GM21723 (cell line): ENCODE data around the gene HCST.
"Not testable (repeated sequence)": the region's sequence is repeated elsewhere in the genome, so short reads cannot be mapped to it uniquely, and the experiment has no call there.

Experiments used
- ATAC-seq: cut with Tn5 transposase; IDR thresholded peaks from one replicate; pipeline ENCODE4 v1.9.1; 2021; ENCODE audit warnings: mild to moderate bottlenecking, moderate library complexity; ENCODE audit not compliant: unreplicated experiment

HCST gene

DNA sequence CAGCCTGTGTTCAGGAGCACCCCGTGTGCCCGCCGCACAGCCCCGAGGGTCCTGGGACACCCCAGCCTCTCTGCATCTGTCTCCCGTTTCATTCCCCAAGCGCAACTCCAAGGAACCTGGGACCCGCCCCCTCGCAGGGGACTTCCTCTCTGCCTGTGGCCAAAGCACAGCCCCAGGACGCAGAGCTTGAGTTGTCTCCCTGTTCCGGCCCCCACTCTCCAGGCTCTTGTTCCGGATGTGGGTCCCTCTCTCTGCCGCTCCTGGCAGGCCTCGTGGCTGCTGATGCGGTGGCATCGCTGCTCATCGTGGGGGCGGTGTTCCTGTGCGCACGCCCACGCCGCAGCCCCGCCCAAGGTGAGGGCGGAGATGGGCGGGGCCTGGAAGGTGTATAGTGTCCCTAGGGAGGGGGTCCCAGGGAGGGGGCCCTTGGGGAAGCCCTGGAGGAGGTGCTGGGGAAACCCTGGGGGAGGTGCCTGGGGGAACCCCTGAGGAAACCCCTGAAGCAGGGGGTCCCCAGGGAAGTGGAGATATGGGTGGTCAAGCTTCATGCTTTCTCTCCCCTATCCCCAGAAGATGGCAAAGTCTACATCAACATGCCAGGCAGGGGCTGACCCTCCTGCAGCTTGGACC lies 1.3 kb downstream of the HCST start:
- peak; percentile 46 for ATAC-seq

DNA sequence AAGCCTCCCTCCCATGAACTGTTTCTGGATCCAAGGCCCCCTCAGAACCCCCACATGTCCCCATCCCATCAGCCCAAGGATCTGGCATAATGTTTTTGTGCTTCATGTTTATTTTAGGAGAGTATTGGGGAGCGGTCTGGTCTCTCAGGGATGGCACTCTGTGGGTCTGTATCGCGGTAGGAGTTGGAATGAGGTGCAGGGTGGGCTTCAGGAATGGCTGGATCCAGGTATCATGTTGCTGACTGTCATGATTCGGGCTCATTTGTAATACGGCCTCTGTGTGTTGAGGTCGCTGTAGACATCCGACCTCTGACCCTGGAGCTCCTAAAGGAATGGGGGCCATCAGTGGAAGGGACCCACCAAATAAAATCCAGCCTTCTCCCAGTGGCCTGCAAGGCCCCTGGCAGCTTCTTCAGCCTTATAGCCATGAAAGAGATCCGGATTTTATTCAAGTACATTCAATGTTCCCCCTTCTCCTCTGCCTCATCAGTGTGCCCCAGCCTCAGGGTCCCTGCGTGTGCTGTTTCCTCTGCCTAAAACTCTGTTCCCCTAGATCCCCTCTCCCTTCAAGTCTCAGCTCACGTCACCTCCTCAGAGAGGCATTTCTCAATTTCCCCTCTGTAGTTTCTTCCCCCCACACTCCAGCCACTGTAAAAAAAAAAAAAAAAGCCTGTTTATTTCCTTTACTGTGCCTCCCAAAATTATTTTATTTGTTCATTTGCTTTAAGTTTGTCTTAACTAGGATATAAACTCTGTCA lies 2.2 kb downstream of the HCST start:
- no peak for ATAC-seq

- no peak for ATAC-seq
These were observed 2.9 kb downstream of the HCST start for GRCh38 chr19:35905178-35905727.

- ATAC-seq = no peak
These were observed 5.0 kb downstream of the HCST start for GRCh38 chr19:35907377-35907745.

DNA sequence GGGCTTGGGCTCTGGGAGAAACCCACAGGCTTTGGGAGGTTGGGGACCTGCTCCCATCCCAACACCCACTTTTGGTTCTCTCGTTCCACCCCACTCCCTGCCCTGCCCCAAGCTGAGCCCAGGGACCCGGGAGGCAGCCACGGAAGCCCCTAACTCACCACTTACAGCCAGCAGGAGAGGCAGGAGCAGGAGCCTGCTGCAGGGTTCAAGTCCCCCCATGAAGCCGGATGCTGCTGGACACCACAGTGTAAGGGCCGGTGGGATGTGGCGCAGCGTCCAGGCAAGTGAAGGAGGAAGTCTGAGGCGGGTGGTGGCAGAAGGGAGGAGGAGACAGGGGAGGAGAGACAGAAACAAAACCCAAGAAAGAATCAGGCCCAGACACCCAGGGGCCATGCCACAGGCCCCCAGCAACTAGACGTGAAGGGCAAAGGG lies 5.7 kb downstream of the HCST start, which contains the start of gene TYROBP:
TSS of gene TYROBP (minus strand) at position 286 of the 432 bp plus-strand sequence. CDS start at position 219, 67 bp downstream.
- ATAC-seq = no peak

GRCh38 chr19:35908973-35909683 lies 6.8 kb downstream of the HCST start:
- ATAC-seq = no peak

GRCh38 chr19:35909684-35910035 lies 7.3 kb downstream of the HCST start:
- ATAC-seq = no peak

GRCh38 chr19:35910355-35910754 lies 8.0 kb downstream of the HCST start:
- ATAC-seq = not testable (repeated sequence)

DNA sequence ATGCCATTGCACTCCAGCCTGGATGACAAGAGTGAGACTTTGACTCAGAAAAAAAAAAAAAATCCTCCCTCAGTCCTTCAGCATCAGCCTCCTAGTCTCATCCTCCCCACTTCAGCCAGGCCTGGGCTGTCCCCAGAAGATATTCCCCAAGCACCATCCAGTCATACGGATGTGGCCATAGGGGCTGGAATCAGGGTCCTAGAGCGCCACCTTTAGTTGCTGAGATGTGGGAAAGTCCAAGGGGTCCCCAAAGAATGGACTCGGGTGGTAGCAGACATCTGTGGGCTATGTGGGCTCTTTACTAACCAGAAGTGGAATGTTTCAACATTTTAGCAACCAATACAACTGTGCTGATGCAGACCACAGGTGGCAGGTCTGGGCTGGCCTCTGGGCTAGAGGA lies 8.8 kb downstream of the HCST start:
- no peak for ATAC-seq

GRCh38 chr19:35911790-35912189 lies 9.5 kb downstream of the HCST start:
- no peak for ATAC-seq

GRCh38 chr19:35913589-35913988 lies 11.3 kb downstream of the HCST start:
- no peak for ATAC-seq

- ATAC-seq = no peak
These were observed 13.1 kb downstream of the HCST start for GRCh38 chr19:35915443-35915842.

DNA sequence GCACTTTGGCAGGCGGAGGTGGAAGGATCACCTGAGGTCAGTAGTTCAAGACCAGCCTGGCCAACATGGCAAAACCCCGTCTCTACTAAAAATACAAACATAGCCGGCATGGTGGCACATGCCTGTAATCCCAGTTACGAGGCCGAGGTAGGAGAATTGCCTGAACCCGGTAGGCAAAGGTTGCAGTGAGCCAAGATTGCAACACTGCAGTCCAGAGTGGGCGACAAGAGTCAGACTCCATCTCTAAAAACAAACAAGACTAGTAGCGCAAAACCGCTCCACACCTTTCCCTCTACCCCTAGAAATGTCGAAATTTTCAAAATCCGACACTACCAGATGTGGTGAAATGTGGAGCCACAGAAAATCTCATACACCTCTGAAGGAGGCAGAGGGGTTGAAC lies 17.0 kb downstream of the HCST start:
- ATAC-seq = no peak

GRCh38 chr19:35921012-35921411 lies 18.7 kb downstream of the HCST start:
- ATAC-seq = no peak

GRCh38 chr19:35925501-35925900 lies 23.2 kb downstream of the HCST start:
- ATAC-seq = no peak

DNA sequence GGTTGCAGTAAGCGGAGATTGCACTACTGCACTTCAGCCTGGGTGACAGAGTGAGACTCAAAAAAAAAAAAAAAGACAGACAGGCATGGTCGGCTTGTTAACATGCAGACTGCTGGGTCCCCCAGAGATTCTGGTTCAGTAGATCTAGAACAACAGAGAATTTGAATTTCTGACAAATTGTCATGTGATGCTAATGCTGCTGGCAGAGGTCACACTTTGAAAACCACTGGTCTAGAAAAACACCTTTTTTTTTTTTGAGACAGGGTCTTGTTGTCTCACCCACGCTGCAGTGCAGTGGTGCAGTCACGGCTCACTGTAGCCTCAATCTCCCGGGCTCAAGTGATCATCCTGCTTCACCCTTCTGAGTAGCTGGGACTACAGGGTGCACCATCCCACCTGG lies 26.2 kb downstream of the HCST start:
- no peak for ATAC-seq

- no peak for ATAC-seq
These were observed 27.5 kb downstream of the HCST start for GRCh38 chr19:35929876-35930275.

DNA sequence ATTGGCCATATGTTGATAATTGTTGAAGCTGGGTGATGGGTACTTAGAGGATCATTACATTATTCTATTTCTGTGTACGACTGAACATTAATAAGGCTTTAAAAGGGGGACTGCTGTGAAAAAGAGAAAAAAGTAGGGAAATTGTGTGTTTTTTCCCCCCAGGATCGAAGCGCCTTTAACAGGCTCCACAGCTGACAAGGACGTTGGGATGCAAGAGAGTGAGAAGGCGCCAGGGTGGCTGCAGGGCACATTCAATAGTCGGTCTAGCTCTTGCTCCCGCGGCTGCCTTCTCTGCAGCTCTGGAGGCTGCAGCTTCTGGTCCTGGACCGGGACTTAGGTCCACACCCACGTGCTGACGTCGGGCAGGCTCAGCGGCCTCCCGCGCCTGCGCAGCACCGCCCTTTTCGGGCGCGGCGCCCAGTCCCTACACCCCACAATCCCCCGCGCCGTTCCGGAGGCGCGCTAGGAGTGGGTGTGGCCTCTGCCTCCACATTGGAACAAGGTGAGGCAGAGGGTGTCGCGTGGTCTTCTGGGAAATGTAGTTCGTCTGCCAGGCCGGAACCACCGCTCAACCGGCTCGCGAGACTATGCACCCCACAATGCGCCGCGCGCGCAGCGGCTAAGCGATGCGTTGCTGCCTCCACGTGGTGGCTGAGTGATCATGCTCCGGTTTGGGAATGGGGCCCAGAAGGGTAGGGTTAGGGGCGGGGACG lies 29.0 kb downstream of the HCST start:
- ATAC-seq = peak; percentile 95

DNA sequence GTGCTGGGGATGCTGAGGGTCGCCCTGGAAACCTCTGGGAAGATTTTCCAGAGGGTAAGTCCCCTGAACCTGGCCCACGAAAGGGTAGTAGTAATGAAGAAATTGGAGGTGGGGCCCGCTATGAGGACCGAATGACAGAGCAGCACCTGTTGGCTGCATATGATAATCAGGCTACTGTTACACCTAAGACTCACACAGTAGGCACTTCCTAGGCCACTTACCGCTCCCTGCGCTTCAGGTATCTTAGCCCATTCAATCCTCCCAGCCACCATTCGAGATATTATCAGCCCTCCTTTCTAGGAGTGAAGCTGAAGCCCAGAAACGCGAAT lies 29.5 kb downstream of the HCST start:
- peak; percentile 14 for ATAC-seq

DNA sequence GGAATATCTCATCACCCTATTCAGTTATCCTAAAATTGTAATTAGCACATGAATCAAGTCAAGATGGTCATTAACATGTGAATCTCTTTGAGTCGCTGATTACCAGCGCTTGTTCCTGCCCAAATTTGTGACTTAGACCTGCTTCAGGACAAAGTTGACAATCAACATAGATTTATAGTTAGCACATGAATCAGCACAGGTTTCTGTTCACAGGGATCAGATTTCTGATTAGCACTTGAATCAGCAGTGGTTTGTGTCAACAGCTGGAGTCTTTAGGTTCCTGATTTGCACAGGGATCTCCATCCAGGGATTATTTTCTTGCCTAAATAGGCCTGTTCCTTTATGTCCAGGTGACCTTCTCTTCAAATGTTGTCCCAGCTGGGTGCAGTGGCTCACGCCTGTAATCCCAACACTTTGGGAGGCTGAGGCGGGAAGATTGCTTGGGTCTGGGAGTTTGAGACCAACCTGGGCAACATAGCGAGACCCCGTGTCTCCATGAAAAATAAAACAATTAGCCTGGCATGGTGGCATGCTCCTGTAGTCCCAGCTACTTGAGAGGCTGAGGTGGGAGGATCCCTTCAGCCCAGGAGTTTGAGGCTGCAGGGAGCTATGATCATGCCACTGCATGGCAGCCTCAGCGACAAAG lies 30.1 kb downstream of the HCST start:
- ATAC-seq = no peak
